ENCODE results near the gene AQP4.

The AQP4 gene

GRCh38 chr18:26839609-26840008, 25.9 kb downstream of the AQP4 start:
- no peak for DNase-seq

- no peak for DNase-seq
Observed at GRCh38 chr18:26832302-26832701, 33.2 kb downstream of the AQP4 start.

GRCh38 chr18:26827581-26827980, 37.9 kb downstream of the AQP4 start:
- DNase-seq = no peak

- DNase-seq = no peak
Observed at GRCh38 chr18:26826656-26827235, 38.8 kb downstream of the AQP4 start.

- no peak for DNase-seq
Observed at GRCh38 chr18:26821181-26821580, 44.3 kb downstream of the AQP4 start.

GRCh38 chr18:26819046-26819445, 46.5 kb downstream of the AQP4 start:
- DNase-seq = no peak

- DNase-seq = no peak
Observed at GRCh38 chr18:26818461-26818860, 47.0 kb downstream of the AQP4 start.

- no peak for DNase-seq
Observed at GRCh38 chr18:26813043-26813442, 52.5 kb downstream of the AQP4 start.

- DNase-seq = no peak
Observed at GRCh38 chr18:26812462-26812861, 53.0 kb downstream of the AQP4 start.

GRCh38 chr18:26809346-26809745, 56.2 kb downstream of the AQP4 start:
- no peak for DNase-seq

GRCh38 chr18:26806224-26806623, 59.3 kb downstream of the AQP4 start:
- no peak for DNase-seq

- DNase-seq = no peak
Observed at GRCh38 chr18:26804519-26804918, 61.0 kb downstream of the AQP4 start.

GRCh38 chr18:26803643-26804042, 61.9 kb downstream of the AQP4 start:
- no peak for DNase-seq

- DNase-seq = no peak
Observed at GRCh38 chr18:26802330-26803200, 62.9 kb downstream of the AQP4 start.
